ENCODE measurements around the gene OR51E1. TPM values are rescaled to one million over a fixed set of nuclear protein-coding genes. Genes with fewer than 3 reads are reported as not detected.

Gene OR51E1
- total and polyA plus RNA-seq, 9 of the 15 experiments (the other 6 are each of a cell fraction or from before 2014, with no cell fraction given): 0.03 to 0.04 TPM; not detected in 7

DNA sequence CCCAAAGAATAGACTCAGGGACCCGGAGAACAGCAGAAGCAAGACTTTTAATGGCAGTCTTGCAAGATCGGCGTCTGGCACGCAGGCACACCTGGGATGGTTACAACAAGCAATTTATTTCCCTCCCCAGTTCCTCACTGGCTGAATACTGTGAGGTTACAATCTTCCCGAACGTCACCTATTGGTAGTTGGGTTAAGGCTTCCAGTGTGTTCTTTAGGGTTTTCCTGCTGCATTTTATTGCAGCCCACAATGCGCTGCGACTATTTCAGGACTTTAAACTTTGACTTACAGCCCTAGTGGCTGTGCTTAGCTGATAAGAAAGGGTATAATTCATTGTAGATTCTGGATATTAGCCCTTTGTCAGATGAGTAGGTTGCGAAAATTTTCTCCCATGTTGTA, 24.3 kb upstream of the OR51E1 start:
- H3K4me1 ChIP-seq (replicated peaks in 1 of 2; ENCODE audit: control insufficient read depth in 2 of 2, insufficient read depth in 2 of 2, low read length in 2 of 2): no peaks in the 10 kb centered on the region
- ChIA-PET CTCF (ENCODE audit: low intra/inter-chr PET ratio) (no interaction called here), POLR2A (no interaction called here)
- DNase-seq (ENCODE audit: extremely low read depth in 1 of 4, low spot score in 3 of 4) (peak in 1 of 4 experiments; percentile 40), FAIRE-seq (peak; percentile 26), ATAC-seq (peak; percentile 56)
- no peaks in the 10 kb centered on the region for H3K9me1 ChIP-seq (ENCODE audit: control insufficient read depth, insufficient read depth, low read length)
- H3K4me2 ChIP-seq (ENCODE audit: insufficient read depth, low read length): no peak overlapping the region; the same call in 1 of the 2 replicates
- H3K9me3 ChIP-seq (replicated peaks; ENCODE audit: control insufficient read depth, insufficient read depth, low read depth, low read length): no peaks in the 10 kb centered on the region
- BruUV-seq (replicated peaks): no TSS peak
- H3K36me3 ChIP-seq (ENCODE audit: control insufficient read depth, insufficient read depth, low read length): no peaks in the 10 kb centered on the region
- in situ Hi-C loops (cut with MboI): no loop called here
- 5% methylated on average over 9 of the region's 9 CpGs for WGBS (ENCODE audit: insufficient coverage, low coverage, missing lambda C conversion rate)
- no peaks in the 10 kb centered on the region for H4K20me1 ChIP-seq (replicated peaks; ENCODE audit: control insufficient read depth, insufficient read depth, low read length)
- H3K27me3 ChIP-seq (ENCODE audit: control insufficient read depth in 2 of 2, insufficient read depth in 2 of 2, low read length in 2 of 2): no peaks in the 10 kb centered on the region
- H3K4me3 ChIP-seq: no peak overlapping the region
- H3K27ac ChIP-seq (ENCODE audit: extremely low read depth, low read depth, low read length): no peak overlapping the region
- intact Hi-C loops (cut with micrococcal nuclease): no loop called here
- peak overlapping the region; percentile 69 for H2AFZ ChIP-seq (ENCODE audit: low read depth, low read length)
- H3K79me2 ChIP-seq (ENCODE audit: control insufficient read depth, insufficient read depth, low read length): no peaks in the 10 kb centered on the region
- no peak overlapping the region for H3K9ac ChIP-seq (ENCODE audit: insufficient read depth in 1 of 2, low read depth in 2 of 2, low read length in 2 of 2)
- TF ChIP-seq ARID1B (IDR thresholded peaks at IDR 0.05) (peak; percentile 61; the same call in 1 of the 2 replicates), CBFA2T3 (IDR thresholded peaks at IDR 0.05) (peak; percentile 48), TCF3 (CRISPR knock-in tag; IDR thresholded peaks at IDR 0.05) (peak; percentile 37), SMARCA4 (IDR thresholded peaks at IDR 0.05) (0 out of 2 replicates have a peak, but pooled peaks have one; percentile 25), MCM3 (IDR thresholded peaks at IDR 0.05) (no peak), PTBP1 (IDR thresholded peaks at IDR 0.05; ENCODE audit: low read depth, low read length) (no peak), ZNF57 (CRISPR knock-in tag; IDR thresholded peaks at IDR 0.05) (no peak), NR2C2 (CRISPR knock-in tag; IDR thresholded peaks at IDR 0.05) (no peak), NR2C2 (tag; IDR thresholded peaks at IDR 0.05) (peak; percentile 44; the same call in 1 of the 2 replicates), TAL1 (IDR thresholded peaks at IDR 0.05) (peak; percentile 43), NCOR1 (IDR thresholded peaks at IDR 0.05) (0 out of 2 replicates have a peak, but pooled peaks have one; percentile 12), TEAD4 (IDR thresholded peaks at IDR 0.05; ENCODE audit: low read length) (no peak), TEAD4 (CRISPR knock-in tag; IDR thresholded peaks at IDR 0.05; ENCODE audit: borderline replicate concordance) (no peak), MEIS2 (IDR thresholded peaks at IDR 0.05; ENCODE audit: partially characterized antibody) (peak; percentile 83), NFYB (IDR thresholded peaks at IDR 0.05; ENCODE audit: extremely low read depth, insufficient read length) (peak; percentile 55), NR2C1 (IDR thresholded peaks at IDR 0.05) (0 out of 2 replicates have a peak, but pooled peaks have one; percentile 24), NR2C1 (tag; IDR thresholded peaks at IDR 0.05) (0 out of 2 replicates have a peak, but pooled peaks have one; percentile 38), CBFA2T2 (conservative IDR thresholded peaks at IDR 0.05) (0 out of 2 replicates have a peak, but pooled peaks have one; percentile 3)
- TF ChIP-seq, protein P1, sequence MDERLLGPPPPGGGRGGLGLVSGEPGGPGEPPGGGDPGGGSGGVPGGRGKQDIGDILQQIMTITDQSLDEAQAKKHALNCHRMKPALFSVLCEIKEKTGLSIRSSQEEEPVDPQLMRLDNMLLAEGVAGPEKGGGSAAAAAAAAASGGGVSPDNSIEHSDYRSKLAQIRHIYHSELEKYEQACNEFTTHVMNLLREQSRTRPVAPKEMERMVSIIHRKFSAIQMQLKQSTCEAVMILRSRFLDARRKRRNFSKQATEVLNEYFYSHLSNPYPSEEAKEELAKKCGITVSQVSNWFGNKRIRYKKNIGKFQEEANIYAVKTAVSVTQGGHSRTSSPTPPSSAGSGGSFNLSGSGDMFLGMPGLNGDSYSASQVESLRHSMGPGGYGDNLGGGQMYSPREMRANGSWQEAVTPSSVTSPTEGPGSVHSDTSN (CRISPR knock-in tag; IDR thresholded peaks at IDR 0.05; ENCODE audit: low read depth): no peak
- TF ChIP-seq, protein P1 (tag; conservative IDR thresholded peaks at IDR 0.05; ENCODE audit: low read depth): peak; percentile 84
- TF ChIP-seq, protein P2, sequence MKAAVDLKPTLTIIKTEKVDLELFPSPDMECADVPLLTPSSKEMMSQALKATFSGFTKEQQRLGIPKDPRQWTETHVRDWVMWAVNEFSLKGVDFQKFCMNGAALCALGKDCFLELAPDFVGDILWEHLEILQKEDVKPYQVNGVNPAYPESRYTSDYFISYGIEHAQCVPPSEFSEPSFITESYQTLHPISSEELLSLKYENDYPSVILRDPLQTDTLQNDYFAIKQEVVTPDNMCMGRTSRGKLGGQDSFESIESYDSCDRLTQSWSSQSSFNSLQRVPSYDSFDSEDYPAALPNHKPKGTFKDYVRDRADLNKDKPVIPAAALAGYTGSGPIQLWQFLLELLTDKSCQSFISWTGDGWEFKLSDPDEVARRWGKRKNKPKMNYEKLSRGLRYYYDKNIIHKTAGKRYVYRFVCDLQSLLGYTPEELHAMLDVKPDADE (conservative IDR thresholded peaks at IDR 0.05; ENCODE audit: control insufficient read depth, low read depth, low read length): no peak
- TF ChIP-seq, protein P3, sequence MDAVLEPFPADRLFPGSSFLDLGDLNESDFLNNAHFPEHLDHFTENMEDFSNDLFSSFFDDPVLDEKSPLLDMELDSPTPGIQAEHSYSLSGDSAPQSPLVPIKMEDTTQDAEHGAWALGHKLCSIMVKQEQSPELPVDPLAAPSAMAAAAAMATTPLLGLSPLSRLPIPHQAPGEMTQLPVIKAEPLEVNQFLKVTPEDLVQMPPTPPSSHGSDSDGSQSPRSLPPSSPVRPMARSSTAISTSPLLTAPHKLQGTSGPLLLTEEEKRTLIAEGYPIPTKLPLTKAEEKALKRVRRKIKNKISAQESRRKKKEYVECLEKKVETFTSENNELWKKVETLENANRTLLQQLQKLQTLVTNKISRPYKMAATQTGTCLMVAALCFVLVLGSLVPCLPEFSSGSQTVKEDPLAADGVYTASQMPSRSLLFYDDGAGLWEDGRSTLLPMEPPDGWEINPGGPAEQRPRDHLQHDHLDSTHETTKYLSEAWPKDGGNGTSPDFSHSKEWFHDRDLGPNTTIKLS (IDR thresholded peaks at IDR 0.05; ENCODE audit: borderline replicate concordance, low read depth): no peak

All from K562 (cell line).